Measurements from ENCODE around the gene TRIM47.

TRIM47 gene

DNA sequence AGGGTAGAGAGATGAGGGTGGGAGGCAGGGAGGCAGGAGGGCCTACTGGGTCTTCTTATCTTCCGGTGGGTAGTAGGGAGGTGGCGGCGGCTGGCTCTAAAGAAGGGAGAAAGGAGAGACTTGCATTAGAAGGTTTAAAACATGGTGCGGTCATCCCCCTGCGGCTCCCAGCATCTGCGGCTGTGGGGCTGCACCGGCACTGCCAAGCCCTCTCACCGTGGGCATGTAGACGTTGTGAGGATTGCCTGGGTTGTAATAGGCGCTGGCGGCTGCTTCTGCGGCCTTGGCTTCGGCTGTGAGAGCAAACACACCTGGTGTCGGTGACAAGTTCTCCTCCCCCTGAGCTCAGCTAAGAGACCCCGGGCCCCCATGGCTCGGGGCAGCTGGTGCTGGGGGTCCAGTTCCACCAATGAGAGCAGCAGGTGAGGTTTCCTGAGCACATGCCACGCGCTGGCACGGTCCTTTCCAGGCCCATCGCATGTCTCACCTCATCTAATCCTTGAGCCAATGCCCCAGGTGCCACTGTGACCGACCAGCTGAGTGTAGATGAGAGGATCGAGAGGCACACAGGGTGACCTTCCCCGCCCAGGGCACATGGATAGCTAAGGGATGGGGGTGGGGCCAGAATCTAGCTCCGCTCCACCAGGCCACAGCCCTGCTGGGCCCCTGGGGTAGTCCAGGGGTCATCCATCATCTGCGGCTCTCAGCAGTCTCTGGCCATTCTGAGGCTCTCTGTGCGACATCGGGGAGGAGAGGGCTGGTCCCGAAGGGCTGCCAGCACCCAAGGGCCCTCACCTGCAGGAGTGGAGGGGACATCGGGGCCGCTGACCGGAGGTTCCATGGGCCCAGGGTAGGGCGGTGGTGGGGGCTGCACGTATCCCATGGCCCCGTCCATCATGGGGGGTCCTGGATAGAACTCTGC is 31.4 kb downstream of the TRIM47 start:
- DNase-seq (ENCODE audit: insufficient read length, low spot score) (no peak), FAIRE-seq (no peak)
- no peak for TF ChIP-seq POLR2A (IDR thresholded peaks at IDR 0.05; ENCODE audit: low read depth, low read length)

DNA sequence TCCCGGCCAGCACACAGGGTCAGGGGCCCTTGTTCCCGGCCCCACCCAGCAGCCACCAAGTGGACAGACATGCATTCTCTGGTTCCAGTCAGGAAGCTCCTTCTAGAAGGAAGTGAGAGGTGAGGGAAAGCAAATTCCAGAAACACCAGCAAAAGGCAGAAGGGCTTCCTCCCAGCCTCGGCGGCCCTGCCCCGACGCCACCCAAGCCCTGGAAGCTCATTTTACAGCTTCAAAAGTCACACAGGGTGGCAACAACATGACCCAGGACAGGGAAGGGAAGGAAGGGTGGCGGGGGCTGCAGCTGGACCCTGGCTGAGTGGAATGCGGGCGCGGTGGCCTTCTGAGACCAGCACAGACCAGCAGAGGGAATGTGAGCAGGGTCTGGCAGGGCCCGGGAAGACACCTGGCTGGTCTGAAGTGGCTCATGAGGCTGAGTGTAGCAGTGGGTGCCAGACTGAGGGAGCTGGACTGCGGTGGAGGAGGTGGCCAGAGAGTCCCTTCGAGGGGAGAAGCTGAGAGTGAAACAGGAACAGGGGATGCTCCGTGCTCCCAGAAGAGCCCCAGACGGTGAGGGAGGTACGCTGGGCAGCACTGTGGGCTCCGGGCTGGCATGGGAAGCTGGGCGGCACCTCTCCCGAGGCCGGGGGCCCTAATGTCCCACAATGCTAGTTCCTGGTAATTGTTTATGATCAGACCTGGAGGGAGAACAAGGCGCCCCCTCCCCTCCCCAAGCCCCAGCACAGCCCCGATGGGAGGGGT is 32.3 kb downstream of the TRIM47 start:
- no peak for TF ChIP-seq POLR2A (IDR thresholded peaks at IDR 0.05; ENCODE audit: low read depth, low read length)
- no peak for FAIRE-seq
- no peak for DNase-seq (ENCODE audit: insufficient read length, low spot score)

DNA sequence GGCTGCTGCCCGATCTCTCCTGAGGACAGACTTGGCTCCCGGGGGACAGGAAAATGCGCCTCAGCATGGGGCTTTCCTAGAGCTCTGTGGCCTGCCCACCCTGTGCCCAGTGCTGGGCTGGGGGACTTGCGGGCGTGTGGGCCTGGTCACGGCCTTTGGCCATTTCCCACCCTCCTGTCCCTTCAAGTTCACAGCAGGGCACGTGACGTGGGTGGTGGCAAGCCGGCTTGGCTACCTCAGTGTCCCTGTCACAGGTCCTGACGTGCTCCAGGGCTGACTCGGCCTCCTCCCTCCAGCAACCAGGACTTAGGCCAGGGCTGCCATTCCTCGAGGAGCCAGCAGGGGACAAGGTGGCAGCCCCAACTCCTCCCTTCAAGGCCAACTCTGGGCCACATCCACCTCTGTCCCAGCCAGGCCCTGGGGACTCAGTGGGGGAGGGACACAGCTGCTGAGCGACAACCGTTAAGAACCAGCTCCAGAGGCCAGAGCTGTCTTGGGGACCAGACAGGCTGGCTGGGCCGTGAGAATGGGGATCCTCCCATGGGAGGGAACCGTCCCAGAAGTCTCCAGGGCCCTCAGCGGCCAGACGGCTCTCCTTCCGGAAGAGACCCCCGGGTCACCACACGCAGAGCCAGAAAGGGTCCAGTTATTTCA is 33.2 kb downstream of the TRIM47 start:
- 0 out of 2 replicates have a peak, but pooled peaks have one; percentile 22 for TF ChIP-seq POLR2A (IDR thresholded peaks at IDR 0.05; ENCODE audit: low read depth, low read length)
- peak; percentile 92 for DNase-seq (ENCODE audit: insufficient read length, low spot score)
- peak; percentile 33 for FAIRE-seq

DNA sequence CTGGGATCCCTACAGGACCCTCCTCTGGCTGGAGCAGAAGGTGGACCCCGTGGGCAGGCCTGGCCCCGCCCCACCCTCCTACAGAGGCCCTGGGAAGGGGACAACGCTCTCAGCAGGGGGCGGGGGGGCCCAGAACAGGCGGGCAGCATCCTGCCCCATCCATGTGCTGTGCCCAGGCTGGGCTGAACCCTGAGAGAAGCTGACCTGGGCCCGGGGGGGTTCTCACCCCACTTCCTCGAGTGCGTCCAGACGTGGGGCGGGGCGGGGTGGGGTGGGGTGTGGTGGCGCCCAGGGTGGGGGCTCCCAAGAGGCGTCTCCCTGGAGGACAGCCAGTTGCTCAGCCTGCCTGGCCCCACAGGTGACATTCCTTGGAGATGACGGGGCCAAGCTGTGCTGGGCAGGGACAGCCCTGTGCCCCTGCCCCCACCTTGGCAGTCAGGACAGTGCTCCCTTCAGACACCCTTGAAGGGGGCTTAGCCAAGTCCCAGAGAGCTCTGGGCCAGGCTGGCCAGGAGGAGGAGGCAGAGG is 33.8 kb downstream of the TRIM47 start:
- no peak for TF ChIP-seq POLR2A (IDR thresholded peaks at IDR 0.05; ENCODE audit: low read depth, low read length)
- FAIRE-seq (no peak), DNase-seq (ENCODE audit: insufficient read length, low spot score) (peak; percentile 90)

DNA sequence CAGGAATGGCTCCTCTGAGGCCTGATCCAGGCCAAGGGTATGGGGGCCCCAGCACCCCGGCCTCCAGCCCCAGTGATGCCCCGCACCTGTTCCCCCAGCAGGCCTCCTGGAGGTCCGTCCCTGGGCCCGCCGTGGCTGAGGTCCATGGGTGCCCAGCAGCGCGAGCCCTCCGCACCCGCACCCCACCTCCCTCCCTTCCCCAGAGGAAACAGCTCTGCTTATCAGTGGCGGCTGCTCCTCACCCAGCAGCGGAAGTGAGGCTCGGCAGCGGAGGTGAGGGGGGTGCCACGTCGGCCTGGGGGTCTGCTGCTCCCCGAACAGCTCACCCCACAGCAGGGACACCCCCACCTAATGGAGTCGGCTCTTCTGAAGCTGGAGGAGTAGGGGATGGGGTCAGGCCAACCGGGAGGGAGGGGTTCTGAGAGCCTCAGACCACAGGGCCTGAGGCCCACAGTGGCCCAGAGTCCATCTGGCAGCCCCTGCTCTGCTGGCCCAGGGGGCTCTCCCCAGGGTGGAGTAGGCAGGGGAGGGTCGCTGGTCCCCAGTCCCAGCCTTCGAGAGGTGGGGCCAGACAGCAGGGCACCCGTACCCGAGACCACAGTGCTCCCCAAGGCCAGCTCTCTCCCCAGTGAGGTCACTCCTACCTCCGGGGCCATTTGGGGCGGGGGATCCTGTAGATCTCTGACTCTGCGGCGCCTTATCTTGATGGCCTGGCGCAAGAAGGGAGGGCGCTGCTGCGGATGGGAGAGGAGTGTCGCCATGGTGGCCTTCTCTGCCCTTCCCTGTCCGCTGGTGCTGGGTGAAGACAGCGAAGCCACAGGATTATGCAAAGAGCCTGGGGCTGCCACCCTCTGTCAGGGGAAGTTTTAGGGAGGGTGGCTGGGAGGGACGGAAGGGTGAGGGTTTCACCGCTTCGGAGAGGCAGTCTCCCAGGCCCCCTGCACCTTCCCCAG is 34.5 kb downstream of the TRIM47 start, which contains the start of gene UNC13D:
UNC13D (minus strand) TSS at position 828 of the 953 bp plus-strand sequence; CDS start at position 761, 67 bp downstream.
- TF ChIP-seq POLR2A (IDR thresholded peaks at IDR 0.05; ENCODE audit: low read depth, low read length) = no peak
- FAIRE-seq (no peak), DNase-seq (ENCODE audit: insufficient read length, low spot score) (no peak)

DNA sequence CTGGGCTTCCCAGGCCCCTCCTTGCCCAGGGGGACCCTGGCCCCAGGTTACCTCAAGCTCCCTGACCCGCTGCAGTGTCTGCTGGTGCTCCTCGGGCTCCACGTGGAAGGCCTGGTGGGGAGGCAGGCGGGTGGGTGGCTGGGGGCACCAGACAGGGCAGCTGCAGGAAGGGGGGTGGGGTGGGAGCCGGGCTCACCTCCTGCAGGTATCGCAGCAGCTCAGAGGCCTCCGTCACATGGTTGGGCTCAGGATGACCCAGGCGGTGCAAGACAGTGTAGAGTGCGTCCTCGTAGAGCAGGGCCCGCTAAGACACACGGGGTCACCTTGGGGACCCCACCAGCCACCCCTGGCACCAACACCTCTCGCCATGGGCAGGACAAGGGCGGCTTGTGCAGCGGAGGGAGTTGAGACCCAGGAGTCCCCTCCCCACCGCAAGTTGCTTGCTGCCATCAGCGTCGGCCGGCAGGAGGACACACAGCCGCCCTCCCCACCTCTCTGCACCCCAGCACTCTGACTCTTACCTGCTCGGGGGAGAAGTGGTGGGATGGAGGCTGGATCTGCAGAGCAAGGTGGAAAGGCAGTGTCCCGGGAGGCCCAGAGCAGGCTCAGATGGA is 35.3 kb downstream of the TRIM47 start:
- no peak for TF ChIP-seq POLR2A (IDR thresholded peaks at IDR 0.05; ENCODE audit: low read depth, low read length)
- FAIRE-seq (no peak), DNase-seq (ENCODE audit: insufficient read length, low spot score) (no peak)

DNA sequence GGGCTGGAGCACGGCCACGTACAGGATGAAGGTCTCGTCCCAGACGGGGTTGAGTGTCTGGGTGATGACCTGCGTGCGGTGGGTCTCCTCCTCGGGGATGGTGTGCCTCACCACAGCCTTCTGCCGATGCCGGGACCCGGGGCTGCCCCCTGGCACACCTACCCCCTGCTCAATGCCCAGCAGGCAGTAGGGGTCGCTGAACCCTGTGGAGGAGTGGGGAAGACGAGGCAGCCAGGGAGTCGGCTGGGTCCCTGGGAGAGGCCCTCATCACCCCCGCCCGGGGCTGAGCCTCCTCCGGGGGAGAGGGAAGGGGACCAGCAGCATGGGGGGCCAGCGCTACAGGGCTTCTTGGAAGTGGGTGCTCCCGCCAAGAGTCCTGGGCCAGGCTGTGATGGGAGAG is 36.0 kb downstream of the TRIM47 start:
- DNase-seq (ENCODE audit: insufficient read length, low spot score) (no peak), FAIRE-seq (no peak)
- TF ChIP-seq POLR2A (IDR thresholded peaks at IDR 0.05; ENCODE audit: low read depth, low read length) = no peak

DNA sequence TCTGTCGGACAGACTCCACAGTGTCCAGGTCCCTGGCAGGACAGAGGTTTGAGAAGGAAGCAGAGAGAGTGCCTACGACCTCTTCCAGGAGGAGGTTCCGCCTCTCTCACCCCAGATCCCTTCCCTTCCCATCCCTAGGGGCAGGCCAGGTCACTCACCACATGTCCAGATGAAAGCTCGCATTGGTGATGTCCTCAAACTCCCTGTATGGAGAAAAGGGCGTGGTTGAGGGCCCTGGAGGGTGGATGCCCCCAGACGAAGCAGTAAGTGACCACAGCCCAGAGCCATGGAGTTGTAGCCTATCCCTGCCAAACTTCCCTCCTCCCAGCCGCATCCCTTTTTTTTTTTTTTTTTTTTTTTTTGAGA is 37.6 kb downstream of the TRIM47 start:
- FAIRE-seq = no peak
- no peak for TF ChIP-seq POLR2A (IDR thresholded peaks at IDR 0.05; ENCODE audit: low read depth, low read length)
- DNase-seq (ENCODE audit: insufficient read length, low spot score) = no peak

DNA sequence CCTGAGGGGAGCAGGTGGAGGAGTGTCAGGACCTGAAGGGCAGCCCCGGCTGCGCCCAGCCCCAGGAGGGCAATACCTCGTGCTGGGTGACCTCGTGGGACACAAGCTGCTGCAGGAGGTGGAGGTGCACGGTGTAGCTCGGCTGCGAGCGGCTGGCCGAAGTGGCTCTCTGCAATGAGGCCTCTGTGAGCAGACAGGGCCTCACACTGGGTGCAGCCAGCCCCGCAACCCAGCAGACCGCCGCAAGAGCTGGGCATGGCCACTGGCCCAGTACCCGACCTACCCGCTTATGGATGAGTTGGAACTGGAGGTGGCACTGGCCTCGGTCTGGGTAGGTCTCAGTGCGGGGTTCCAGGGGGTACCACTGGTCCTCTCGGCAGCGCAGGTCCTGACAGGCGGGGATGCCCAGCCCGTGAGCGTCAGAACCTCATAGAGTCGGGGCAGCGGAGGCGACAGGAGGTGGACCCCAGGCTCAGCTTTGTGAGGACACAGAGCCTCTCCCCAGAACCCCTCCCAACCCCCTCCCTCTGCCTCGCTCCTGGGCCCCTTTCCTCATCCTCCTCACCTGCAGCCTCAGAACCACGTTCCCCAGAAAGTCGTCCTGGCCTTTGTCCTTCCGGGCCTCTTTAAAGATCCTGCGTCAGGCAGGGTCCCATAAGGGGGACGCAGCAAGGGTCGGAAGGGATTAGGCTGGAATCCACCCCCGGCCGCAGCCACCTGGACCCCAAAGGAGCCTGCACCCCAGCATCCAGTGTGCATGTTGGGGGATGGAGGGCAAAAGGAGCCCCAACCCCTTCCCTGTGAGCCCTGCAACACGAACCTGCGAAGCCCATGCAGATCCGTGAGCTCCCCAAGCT is 38.2 kb downstream of the TRIM47 start:
- FAIRE-seq (no peak), DNase-seq (ENCODE audit: insufficient read length, low spot score) (no peak)
- no peak for TF ChIP-seq POLR2A (IDR thresholded peaks at IDR 0.05; ENCODE audit: low read depth, low read length)

DNA sequence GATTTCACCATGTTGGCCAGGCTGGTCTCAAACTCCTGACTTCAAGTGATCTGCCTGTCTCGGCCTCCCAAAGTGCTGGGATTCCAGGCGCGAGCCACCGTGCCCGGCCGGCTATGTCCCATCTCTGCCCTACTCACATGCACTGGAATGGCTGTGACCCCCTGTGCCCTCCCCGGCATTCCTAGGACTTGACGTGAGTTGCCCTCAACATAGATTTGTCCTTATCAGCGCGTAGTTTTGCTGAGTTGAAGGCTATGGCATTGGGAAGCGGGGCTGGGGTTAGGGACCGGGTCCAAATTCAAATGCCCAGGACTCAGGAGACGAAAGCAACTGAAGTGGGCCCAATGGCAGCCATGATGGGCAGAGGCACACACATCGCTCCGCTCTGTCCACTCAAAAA is 40.0 kb downstream of the TRIM47 start:
- DNase-seq (ENCODE audit: insufficient read length, low spot score) (no peak), FAIRE-seq (no peak)
- TF ChIP-seq POLR2A (IDR thresholded peaks at IDR 0.05; ENCODE audit: low read depth, low read length) = no peak

DNA sequence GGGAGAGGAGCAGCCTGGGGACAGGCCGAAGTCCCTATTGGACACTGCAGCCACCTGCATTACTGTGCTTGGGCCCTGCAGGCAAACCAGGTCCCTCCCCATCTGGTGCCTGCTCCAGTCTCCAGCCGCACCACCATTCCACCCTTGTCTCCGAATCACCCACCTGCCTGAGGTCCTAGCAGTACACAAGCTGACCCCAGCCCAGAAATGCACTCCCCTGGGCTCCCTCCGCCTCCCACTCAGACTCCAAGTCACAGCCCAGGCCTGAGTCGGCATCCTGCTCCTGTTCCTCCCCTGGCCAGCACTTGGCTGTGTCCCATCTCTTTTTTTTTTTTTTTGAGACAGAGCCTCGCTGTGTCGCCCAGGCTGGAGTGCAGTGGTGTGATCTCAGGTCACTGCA is 40.5 kb downstream of the TRIM47 start:
- no peak for TF ChIP-seq POLR2A (IDR thresholded peaks at IDR 0.05; ENCODE audit: low read depth, low read length)
- FAIRE-seq (no peak), DNase-seq (ENCODE audit: insufficient read length, low spot score) (no peak)

DNA sequence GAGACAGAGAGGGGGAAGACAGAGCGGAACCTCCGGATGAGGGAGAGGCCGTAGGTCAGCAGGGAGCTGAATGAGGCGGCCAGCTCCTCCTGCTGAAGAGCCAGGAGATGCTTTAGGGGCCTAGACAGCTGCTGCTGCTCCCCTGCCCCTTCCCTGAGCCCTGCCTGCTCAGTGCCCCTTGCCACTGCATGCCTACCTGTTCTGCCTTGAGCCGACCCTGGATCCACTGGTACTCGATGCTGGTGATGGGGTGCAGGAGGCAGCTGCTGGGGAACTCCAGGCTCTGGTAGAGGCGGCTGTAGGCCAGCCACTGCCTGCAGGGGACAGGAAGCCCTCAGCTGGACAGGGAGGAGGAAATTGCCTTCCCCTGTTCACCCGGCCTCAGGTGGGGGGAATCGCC is 41.8 kb downstream of the TRIM47 start:
- FAIRE-seq (no peak), DNase-seq (ENCODE audit: insufficient read length, low spot score) (no peak)
- TF ChIP-seq POLR2A (IDR thresholded peaks at IDR 0.05; ENCODE audit: low read depth, low read length) = no peak

Measured in H54 (cell line).